Left hindlimb (tissue), 1 donor: ENCODE data around the gene ZNF391.
"Not testable (repeated sequence)": the region's sequence is repeated elsewhere in the genome, so short reads cannot be mapped to it uniquely, and the experiment has no call there.

Source experiments
- DNase-seq: peaks from one replicate; pipeline ENCODE4 v3.0.0-alpha.2; 2018

ZNF391 gene

DNA sequence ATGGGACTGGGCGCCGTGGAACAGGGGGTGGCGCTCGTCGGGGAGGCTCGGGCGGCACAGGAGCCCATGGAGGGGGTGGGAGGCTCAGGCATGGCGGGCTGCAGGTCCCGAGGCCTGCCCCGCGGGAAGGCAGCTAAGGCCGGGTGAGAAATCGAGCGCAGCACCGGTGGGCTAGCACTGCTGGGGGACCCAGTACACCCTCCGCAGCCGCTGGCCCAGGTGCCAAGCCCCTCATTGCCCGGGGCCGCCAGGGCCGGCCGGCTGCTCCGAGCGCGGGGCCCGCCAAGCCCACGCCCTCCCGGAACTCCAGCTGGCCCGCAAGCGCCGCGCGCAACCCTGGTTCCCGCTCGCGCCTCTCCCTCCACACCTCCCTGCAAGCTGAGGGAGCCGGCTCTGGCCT is 36.3 kb downstream of the ZNF391 start:
- not testable (repeated sequence) for DNase-seq

DNA sequence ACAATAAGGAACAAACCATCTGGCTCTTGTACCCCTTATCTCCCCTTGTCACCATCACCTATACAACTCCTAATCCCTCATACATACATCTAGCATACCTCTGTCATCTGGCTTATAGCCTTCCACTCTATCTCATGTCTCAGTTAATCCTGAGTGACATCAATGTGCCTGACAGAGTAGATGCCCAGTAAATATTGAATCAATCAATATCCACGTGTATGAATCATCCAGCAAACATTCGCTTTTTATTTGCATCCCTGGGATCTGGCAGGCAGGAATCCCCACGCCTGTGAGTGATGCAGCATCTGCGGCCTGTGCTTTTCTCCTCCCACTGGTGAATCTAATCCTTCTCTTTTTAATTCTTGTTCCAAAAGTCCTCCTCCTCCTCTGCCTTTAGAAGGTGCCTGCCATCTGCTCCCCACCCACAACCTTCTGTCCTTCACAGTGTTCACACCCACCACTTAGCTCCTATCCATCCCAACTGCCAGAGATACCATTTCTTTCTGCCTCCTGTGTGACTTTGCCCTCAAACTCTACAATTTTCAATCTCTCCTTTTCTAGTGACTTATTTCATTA is 37.6 kb downstream of the ZNF391 start:
- DNase-seq: no peak

- no peak for DNase-seq
Measured at GRCh38 chr6:27428502-27428901, 39.9 kb downstream of the ZNF391 start.

GRCh38 chr6:27428966-27429365 is 40.4 kb downstream of the ZNF391 start:
- DNase-seq: no peak

DNA sequence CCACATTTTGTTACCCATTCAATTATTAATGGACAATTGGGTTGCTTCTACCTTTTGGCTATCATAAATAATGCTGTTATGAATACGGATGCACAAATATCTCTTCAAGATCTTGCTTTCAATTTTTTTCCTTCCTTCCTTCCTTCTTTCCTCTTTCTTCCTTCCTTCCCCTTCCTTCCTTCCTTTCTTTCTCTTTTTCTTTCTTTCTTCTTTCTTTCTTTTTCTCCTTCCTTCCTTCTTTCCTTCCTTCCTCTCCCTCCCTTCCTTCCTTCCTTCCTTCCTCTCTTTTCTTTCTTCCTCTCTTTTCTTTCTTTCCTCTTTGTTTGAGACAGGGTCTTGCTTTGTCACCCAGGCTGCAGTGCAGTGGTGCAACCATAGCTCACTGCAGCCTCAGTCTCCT is 45.2 kb downstream of the ZNF391 start:
- no peak for DNase-seq

DNA sequence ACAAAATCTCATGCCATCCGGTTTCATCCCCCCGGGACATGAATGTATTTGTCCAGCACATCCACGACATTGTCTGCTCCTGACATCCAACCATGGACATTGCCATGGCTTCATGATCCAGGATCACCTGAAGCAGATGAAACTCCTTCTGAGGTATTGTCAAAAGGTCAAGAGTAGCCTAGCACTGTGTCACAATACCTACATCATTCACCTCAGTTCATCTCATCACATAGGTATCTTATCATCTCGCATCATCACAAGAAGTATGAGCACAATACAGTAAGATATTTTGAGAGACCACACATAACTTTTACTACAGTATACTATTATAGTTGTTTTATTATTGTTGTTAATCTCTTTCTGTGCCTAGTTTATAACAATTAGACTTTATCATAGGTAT is 50.8 kb downstream of the ZNF391 start:
- no peak for DNase-seq

GRCh38 chr6:27441001-27441400 is 52.4 kb downstream of the ZNF391 start:
- no peak for DNase-seq

DNA sequence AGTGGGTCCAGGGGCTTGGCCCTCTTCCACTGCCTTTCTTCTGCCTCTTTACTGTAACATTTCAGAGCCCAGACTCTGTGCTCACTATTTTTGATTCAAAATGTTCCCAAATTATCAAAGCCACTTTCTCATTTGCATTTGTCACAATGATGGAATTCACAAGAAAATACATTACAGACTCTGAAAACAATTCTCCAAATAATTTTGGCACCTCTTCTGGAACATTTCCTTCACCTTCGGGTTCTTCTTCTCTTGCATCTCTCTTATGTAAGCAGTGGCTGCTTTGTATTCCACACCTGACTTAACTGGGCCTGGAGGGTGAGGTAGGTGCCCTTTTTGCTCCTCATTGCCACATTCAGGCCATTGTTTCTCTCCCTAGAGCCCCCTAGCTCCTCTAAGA is 54.4 kb downstream of the ZNF391 start:
- DNase-seq: no peak

- DNase-seq: no peak
Measured at GRCh38 chr6:27448456-27448855, 59.9 kb downstream of the ZNF391 start.

GRCh38 chr6:27451660-27452390 is 63.3 kb downstream of the ZNF391 start:
- DNase-seq: no peak

GRCh38 chr6:27452496-27452897 is 63.9 kb downstream of the ZNF391 start:
- no peak for DNase-seq
